Activated CD8-positive, alpha-beta memory T cell treated with anti-CD3 and anti-CD28 coated beads, Interleukin-2, amount 50 U/mL, for 1 hour (primary cell): ENCODE data around the gene OR6Y1.

Experiments used
- DNase-seq: peaks from one replicate; pipeline ENCODE4 v3.0.0-alpha.2; 2020; ENCODE audit errors: extremely low read depth

Gene OR6Y1

GRCh38 chr1:158506369-158506987 is 47.7 kb downstream of the OR6Y1 start:
- DNase-seq = no peak

GRCh38 chr1:158496374-158496773 is 57.8 kb downstream of the OR6Y1 start:
- no peak for DNase-seq

- no peak for DNase-seq
Measured at GRCh38 chr1:158494796-158495195, 59.4 kb downstream of the OR6Y1 start.
